Peyer's patch (tissue), 4 donors: ENCODE results near the gene FFAR4.

Experiments
- POLR2A ChIP-seq, 2 donors: fragments of 450-650 bp; IDR thresholded peaks; one replicate each; pipeline ENCODE4 v1.5.1; 2017; ENCODE audit warnings: antibody characterized with exemption in 2 of 2, mild to moderate bottlenecking in 2 of 2, moderate library complexity in 2 of 2
- TF ChIP-seq, protein P1 (sequence below), 6 experiments: fragments of 450-650 bp in 4 of 6; fragments of 200-600 bp in 2 of 6; sonication (generic) in 1 of 6; IDR thresholded peaks; one replicate each; pipeline ENCODE4 v1.5.1; 2017 to 2019; ENCODE audit warnings: antibody characterized with exemption in 6 of 6, mild to moderate bottlenecking in 3 of 6, moderate library complexity in 1 of 6

DNA sequence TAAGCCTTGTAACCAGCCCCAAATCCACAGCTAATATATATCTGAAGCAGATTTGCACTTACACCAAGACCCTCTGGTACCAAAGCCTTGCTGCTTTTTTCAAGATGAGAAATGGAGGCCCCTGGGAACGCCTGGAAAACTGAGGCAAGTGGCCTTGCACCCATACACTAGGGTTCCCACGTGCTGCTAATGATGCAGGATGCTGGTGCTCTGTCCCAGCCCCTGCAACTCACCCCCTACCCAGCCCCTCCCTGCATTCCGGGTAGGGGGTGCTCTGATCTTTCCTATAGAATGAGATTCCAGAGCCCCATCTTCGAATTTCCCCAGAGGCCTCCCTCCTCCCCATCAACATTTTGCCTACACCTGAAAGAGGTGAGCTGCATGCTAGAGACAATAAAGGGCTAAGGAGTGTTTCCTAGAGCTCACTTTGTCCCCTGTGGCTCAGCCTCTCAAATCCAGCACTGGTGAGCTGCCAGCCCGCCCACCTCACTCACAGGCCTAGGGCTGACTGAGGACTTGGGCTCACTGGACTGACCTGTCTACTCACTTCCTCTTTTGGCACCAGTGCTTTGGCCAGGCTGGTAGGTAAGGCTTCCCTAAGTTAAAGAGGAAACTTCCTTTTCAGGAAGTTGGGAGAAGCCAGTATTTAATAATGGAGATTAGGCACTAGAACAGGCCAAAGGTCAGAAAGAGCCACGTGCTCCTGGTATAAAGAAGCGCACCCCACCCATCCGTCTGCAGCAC, 24.8 kb downstream of the FFAR4 start:
- TF ChIP-seq, protein P1, sequence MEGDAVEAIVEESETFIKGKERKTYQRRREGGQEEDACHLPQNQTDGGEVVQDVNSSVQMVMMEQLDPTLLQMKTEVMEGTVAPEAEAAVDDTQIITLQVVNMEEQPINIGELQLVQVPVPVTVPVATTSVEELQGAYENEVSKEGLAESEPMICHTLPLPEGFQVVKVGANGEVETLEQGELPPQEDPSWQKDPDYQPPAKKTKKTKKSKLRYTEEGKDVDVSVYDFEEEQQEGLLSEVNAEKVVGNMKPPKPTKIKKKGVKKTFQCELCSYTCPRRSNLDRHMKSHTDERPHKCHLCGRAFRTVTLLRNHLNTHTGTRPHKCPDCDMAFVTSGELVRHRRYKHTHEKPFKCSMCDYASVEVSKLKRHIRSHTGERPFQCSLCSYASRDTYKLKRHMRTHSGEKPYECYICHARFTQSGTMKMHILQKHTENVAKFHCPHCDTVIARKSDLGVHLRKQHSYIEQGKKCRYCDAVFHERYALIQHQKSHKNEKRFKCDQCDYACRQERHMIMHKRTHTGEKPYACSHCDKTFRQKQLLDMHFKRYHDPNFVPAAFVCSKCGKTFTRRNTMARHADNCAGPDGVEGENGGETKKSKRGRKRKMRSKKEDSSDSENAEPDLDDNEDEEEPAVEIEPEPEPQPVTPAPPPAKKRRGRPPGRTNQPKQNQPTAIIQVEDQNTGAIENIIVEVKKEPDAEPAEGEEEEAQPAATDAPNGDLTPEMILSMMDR (IDR thresholded peaks at IDR 0.05) = no peak
- no peak for TF ChIP-seq POLR2A (IDR thresholded peaks at IDR 0.05)
